Measurements from ENCODE around the gene SPAST.
"Not testable (repeated sequence)": the region's sequence is repeated elsewhere in the genome, so short reads cannot be mapped to it uniquely, and the experiment has no call there.

Gene SPAST

DNA sequence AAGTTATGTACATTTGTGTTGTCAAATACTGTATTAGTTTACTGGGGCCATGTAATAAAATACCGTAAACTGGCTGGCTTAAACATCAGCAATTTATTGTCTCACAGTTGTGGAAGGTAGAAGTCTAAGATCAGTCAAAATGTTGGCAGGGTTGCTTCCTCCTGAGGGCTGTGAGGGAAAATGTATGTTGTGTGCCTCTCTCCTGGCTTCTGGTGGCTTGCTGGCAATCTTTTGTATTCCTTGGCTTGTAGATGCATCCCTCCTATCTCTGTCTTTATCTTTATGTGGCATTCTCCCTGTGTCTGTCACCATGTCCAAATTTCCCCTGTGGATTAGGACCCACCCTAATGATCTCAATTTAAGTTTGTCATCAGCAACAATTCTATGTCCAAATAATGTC is 65.3 kb downstream of the SPAST start:
- DNase-seq = no peak

DNA sequence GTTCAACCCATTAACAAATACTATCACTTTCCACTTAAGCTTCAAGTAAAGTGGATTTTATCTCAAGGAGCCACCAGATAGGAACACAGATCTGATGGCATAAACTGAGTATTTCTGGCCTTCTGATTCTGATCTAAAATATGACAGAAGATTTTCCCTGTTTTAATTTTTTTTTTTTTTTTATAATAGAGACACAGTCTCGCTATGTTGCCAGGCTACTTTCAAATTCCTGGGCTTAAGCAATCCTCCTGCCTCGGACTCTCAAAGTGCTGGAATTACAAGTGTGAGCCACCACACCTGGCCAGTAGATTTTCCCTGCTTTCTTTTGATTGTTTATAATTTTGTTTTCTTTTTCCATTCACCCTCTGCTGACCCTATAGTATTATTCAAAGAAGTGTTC is 65.7 kb downstream of the SPAST start:
- no peak for DNase-seq

DNA sequence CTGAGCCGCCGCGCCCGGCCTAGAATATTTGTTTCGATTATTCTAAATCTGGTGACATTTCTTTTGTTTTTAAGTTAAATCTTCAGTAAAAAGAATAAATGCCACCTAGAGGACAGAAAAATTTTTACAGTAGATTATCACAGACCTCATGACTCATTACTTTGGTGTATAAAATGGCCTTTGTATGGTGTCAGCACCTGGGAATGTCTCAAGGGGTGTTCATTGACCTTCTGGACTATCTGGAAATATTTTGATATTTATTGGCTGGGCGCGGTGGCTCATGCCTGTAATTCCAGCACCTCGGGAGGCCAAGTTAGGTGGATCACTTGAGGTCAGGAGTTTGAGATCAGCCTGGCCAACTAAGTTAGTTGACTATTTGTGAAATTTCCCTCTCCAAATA is 72.1 kb downstream of the SPAST start:
- no peak for DNase-seq

DNA sequence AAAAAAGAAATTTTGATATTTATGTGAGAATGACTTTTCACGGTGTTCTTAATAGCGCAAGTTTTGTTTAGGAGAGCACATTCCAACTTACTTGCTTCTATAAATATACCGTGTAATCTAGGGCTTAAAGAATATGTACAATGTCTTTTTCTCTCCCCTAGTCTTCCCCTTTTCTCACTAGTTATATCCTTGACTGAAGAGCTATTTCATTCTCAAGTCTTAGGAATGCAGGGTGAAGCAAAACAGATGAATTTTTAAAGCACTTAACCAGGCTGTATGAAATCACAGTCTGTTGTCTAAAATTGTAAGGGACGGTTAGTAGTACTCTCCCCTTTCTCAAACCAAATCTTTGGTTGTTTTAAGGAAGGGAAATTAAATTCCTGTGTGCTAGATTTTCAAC is 72.7 kb downstream of the SPAST start:
- no peak for DNase-seq

DNA sequence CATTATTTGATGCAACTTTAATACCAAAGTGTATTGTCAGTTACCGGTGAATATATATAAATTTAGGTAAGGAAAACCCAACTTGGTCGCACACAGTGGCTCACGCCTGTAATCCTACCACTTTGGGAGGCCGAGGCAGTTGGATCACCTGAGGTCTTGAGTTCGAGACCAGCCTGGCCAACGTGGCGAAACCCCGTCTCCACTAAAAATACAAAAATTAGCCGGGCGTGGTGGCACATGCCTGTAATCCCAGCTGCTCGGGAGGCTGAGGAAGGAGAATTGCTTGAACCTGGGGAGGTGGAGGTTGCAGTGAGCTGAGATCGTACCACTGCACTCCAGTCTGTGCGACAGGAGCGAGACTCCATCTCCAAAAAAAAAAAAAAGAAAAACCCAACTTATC is 88.2 kb downstream of the SPAST start:
- not testable (repeated sequence) for DNase-seq

DNA sequence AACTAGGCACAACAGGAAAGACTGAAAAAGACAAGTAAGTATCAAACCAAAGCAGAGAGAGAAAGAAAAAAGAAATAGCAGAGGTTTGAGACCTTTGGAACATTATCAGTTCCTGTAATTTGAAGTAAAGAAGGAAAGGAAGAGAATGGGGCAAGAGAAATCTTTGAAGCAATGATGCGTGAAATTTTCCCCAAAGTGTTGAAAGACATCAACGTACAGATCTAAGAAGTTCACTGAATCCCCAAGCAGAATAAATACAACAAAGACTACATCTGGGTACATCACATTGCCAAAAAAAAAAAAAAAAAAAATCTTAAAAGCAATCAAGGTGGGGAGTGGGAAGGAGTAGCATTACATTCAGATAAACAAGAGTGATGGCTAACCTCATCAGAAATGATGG is 96.3 kb downstream of the SPAST start:
- DNase-seq = no peak

DNA sequence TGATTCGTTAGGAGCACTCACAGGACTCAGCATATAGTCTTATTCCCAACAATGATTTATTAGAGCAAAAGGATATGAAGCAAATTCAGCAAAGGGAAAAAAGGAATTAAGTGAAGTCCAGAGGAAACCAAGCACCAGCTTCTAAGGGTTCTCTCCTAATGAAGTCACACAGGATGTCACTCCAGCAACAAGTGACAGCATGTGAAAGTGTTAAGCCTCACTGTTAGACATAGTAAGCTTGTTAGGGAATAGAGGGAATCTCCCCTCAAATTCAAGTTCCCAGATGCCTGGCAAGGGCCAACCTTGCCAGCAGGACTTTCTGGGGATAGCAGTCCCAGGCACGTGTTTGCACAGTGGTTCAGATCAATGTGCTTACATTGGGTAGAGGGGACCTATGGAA is 97.9 kb downstream of the SPAST start:
- DNase-seq = no peak

DNA sequence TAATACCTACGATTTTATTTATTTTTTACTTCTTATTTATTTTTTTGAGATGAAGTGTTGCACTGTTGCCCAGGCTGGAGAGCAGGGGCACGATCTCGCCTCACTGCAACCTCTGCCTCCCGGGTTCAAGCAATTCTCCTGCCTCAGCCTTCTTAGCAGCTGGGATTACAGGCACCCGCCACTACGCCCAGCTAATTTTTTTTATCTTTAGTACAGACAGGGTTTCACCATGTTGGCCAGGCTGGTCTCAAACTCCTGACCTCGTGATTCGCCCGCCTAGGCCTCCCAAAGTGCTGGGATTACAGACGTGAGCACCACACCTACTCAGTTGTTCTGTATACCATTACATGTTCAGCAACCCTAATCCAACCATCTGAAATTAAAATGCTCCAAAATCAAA is 100.9 kb downstream of the SPAST start:
- DNase-seq = not testable (repeated sequence)

DNA sequence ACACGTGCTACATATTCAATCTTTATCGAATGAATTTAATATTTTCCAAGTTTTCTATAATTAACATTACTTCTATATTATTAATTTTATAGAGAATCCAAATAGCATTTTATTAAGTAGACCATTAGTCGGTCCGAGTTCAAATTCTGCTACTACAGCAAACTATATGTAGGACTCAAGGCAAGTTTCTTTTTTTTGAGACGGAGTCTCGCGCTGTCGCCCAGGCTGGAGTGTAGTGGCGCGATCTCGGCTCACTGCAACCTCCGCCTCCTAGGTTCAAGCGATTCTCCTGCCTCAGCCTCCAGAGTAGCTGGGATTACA is 101.6 kb downstream of the SPAST start:
- DNase-seq = not testable (repeated sequence)

DNA sequence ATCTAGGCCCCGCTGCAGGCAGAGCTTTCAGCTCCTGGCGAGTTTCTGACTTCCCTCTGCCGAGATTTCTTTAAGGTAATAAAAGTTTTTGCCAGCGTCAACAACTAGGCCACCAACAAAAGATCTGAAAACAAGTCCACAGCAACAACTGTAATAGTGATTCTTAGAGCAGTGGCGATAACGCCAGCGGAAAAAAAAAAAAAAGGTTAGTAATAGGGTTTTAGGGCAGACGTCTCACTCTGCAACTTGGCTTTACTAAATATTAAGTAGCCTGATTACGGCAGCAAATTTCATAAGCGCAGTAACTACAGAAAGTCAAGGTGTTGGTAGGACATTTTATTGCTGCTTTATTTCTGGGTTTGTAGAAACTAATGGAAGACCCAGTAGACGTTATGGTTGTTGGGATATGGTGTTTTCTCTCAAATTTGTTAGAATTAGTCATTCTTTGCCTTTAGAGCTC is 102.8 kb downstream of the SPAST start:
- DNase-seq = no peak

DNA sequence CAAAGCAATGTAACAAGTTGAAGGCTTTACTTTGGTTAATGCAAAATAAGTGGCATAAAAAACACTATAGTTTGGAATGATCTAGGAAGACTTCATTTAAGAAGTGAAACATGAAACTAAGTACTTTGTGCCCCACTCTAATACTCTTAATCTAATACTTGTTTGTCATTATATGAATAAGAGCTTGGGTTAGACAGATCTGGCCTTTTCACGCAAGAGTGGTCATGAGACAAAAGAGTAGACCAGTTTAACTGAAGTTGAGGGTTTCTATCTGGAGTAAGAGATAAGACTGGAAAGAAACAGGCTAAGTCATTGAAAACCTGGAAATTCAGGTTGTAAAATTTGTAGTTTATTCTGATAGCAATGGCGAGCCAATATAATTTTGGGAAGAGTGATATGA is 105.2 kb downstream of the SPAST start:
- no peak for DNase-seq

DNA sequence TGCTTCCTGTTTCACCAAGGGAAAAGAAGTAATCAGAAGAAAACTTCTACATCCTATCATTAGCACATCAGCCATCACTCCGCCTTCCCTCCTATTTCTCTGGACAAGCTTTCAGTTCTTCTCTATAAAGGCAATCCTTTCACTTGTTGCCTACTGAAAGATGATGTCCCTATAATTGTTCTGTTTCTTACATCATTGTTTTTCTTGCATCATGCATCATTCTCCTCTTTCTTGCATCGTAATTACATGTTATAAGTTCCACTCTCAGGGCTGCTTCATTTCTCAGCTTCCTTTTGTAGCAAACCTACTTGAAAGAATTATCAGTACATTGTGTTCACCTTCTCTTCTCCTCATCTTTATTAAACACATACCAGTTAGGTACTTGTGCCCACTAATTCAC is 109.5 kb downstream of the SPAST start:
- no peak for DNase-seq

DNA sequence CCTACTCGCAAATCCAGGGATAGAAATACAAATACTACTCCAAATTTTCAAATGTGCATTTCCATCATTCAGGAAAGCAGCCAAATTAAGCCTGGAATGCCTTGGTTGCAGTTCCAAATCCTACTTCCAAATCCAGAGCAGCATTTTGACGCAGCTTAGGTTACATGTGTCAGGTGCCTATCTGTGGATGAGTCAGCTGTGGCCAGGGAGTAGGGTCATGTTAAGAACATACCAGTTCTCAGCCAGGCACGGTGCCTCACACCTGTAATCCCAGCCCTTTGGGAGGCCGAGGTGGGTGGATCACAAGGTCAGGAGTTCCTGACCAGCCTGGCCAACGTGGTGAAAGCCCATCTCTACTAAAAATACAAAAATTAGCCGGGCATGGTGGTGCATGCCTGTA is 119.3 kb downstream of the SPAST start:
- DNase-seq = no peak

DNA sequence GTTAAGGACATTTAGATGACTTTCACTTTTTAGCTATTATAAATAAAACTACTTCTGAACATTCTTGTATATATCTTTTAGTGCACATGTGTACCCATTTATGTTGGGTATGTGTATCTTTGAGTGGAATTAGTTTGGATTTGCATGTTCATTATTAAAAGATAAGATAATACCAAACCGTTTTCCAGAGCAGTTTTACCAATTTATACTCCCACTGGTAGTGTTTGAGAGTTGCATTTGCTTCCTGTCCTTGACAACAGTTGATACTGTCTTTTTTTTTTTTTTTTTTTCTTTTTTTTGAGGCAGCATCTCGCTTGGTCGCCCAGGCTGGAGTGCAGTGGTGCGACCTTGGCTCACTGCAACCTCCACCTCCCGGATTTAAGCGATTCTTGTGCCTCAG is 125.7 kb downstream of the SPAST start:
- DNase-seq = no peak

DNA sequence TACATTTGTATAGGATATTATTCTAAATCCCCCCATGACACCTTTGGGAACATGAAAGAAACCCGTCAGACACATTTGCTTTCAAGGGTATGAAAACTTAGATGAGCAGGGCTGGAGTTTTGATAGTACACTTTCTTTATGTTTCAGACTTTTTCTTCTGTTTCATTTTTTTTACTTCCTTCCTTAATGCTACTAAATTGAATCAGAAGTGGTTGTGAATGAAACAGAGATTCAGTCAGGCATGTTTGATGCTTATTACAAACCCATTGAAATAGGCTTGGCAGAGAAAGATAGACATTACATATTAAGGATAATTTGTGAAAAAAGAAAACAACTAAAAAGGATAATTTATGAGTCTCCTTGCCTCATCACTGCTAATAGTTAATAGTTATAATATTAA is 129.1 kb downstream of the SPAST start:
- no peak for DNase-seq

DNA sequence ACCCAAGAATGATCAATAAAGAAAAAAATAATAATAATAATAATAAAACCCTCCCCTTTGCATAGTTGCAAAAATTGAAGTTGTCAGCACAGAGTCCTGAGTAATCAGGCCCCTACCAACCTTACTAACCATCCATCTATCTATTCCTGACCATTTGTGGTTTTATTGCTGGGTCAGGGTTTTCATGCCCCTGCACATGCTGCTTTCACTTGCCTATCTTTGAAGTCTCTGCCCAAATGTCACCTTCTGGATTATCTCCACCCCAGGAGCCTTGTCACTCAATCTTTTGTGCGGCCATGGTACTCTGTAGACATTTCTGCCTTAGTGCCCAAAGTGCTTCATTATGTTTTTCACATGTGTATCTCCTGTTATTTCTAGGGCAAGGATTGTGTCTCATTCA is 137.5 kb downstream of the SPAST start:
- no peak for DNase-seq

DNA sequence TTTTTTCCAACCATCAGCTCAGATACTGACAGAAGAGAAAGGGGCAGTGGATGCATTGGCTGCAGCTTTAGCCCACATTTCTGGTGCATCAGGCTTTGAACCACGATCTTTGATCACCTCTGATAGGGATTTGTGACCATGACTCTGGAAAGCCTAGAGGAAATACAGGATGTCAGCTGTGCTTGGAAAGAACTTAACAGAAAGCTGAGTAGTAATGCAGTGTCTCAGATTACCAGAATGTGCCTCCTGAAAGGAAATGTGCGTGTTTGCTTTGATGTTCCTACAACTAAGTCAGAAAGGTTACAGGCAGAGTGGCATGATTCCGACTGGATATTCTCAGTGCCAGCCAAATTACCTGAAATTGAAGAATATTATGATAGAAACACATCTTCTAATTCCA is 140.1 kb downstream of the SPAST start:
- not testable (repeated sequence) for DNase-seq
